ENCODE data around the gene VTN. TPM values are rescaled to one million over a fixed set of nuclear protein-coding genes. Genes with fewer than 3 reads are reported as not detected.
A peak's percentile ranks its signal among the peaks of the same experiment; 100 is the strongest.

The VTN gene
- total RNA-seq, 2 experiments from 2014 or later: 0.40 TPM; not detected in 1

DNA sequence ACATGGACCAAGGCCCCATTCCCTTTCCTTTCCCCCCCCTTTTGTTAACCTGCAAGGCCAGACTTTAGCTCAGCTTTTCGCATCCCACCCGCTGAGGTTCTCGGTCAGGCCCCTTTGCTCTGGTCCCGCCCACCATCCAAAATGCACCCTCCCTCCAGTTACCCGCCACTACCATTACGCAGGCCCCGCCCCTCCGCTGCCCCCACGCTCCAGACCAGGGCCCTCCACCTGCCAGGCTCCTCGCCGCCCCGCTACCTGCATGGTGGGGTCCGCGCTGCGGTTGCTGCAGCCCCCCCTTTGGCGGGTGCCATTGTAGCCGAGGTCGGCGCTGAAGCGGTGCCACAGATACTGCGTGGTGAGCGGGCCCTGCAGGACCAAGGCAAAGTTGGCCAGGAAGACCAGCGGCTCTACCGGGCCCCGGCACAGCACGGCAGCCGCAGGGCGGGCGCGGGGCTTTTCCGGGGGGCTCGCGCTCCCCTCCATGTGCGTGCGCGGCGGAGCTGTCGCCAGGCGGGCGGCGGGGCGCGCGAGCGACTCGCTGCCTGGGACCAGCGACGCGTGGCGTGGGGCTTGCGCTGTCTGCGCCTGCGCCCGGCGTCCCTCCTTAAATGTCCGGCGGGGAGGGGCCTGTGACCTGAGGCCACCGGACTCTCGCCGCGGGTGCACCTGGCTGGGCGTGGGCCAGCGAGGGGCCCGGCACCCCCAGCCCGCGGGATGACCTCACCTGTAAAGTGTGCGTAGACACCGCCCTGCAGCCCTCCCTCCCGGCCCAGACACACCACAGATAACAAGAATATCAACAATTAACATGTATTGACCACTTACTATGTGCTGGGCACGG is 35.7 kb upstream of the VTN start, which contains the start of gene SLC46A1:
Gene SLC46A1, minus strand, starts transcription at position 581 of the 841 bp plus-strand sequence. Its CDS starts 98 bp downstream, at position 483.
- Histone ChIP-seq H3K9me2 (ENCODE audit: insufficient read depth, low read length) (no peaks in the 10 kb centered on the region), H3K36me3 (ENCODE audit: insufficient read depth, low read length) (no peaks in the 10 kb centered on the region), H3K27ac (ENCODE audit: low read depth, low read length, poor library complexity, severe bottlenecking) (no peak within 1 kb of the TSS), H2AFZ (ENCODE audit: low read length) (no peak within 1 kb of the TSS), H3K4me2 (ENCODE audit: low read length) (peak within 1 kb of the TSS; percentile 59; the same call in 1 of the 2 replicates), H4K20me1 (ENCODE audit: insufficient read depth, low read length) (no peaks in the 10 kb centered on the region), H3K4me1 (ENCODE audit: insufficient read depth, low read length, poor library complexity, severe bottlenecking) (no peaks in the 10 kb centered on the region), H3K79me2 (ENCODE audit: insufficient read depth, low read depth, low read length) (no peaks in the 10 kb centered on the region), H3K9me3 (ENCODE audit: low read length) (no peaks in the 10 kb centered on the region), H3K4me3 (ENCODE audit: low read depth, low read length, poor library complexity, severe bottlenecking) (peak within 1 kb of the TSS; percentile 54)
- no TSS peak for BruUV-seq (replicated peaks)
- POLR2A ChIA-PET: no interaction called here
- CTCF ChIA-PET (ENCODE audit: unreplicated experiment): no interaction called here
- no peak for DNase-seq (ENCODE audit: low spot score)
- no peak for TF ChIP-seq EZH2phosphoT487 (IDR thresholded peaks at IDR 0.05; ENCODE audit: borderline replicate concordance, low read depth, low read length)
- TF ChIP-seq, protein P1, sequence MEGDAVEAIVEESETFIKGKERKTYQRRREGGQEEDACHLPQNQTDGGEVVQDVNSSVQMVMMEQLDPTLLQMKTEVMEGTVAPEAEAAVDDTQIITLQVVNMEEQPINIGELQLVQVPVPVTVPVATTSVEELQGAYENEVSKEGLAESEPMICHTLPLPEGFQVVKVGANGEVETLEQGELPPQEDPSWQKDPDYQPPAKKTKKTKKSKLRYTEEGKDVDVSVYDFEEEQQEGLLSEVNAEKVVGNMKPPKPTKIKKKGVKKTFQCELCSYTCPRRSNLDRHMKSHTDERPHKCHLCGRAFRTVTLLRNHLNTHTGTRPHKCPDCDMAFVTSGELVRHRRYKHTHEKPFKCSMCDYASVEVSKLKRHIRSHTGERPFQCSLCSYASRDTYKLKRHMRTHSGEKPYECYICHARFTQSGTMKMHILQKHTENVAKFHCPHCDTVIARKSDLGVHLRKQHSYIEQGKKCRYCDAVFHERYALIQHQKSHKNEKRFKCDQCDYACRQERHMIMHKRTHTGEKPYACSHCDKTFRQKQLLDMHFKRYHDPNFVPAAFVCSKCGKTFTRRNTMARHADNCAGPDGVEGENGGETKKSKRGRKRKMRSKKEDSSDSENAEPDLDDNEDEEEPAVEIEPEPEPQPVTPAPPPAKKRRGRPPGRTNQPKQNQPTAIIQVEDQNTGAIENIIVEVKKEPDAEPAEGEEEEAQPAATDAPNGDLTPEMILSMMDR (conservative IDR thresholded peaks at IDR 0.05; ENCODE audit: low read length): no peak
- intact Hi-C loops (cut with micrococcal nuclease; ENCODE audit: unreplicated experiment): no loop called here

DNA sequence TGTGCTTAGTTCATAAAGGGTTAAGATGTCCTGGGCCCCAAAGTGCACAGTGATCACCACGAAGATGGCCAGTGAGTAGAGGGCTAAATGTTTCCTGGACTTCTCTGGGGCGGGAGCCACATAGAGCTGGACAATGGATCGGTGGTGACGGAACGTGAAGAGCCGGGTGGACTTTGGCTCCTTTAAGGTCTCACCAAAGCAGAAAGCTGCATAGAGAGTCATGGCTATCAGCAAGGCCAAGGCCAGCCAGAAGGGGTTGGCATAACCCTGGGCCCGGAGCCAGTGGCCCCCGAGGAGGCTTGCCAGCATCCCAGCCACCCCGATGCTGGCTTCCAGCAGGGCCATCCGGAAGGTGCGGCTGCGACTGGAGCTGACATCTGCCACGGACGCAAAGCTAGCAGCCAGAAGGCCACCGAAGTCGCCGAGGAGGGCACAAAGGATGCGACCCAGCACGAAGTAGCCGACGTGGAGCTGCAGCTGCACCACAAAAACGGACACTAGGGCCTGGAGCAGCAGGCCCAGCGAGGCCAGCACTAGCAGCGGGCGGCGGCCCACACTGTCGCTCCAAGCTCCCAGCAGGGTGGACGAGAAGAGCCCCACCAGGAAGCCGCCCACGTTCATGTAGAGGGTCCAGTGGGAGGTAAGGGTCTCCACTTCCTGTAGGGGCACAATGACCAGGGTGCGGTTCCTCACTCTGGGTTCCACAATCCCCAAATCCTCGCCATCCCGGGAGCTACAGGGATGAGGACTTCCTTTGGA is 34.9 kb upstream of the VTN start:
- intact Hi-C loops (cut with micrococcal nuclease; ENCODE audit: unreplicated experiment): no loop called here
- no peaks in the 10 kb centered on the region for H4K20me1 ChIP-seq (ENCODE audit: insufficient read depth, low read length)
- TF ChIP-seq EZH2phosphoT487 (IDR thresholded peaks at IDR 0.05; ENCODE audit: borderline replicate concordance, low read depth, low read length): no peak
- TF ChIP-seq, protein P1 (conservative IDR thresholded peaks at IDR 0.05; ENCODE audit: low read length): no peak
- ChIA-PET CTCF (ENCODE audit: unreplicated experiment) (interaction anchor here (0.6 kb wide), 1 partner anchor 147 kb away, joined by 3 read pairs; no protein-coding TSS in a partner anchor), POLR2A (interaction anchor here (0.8 kb wide), 1 partner anchor 10 kb away, joined by 3 read pairs; no protein-coding TSS in a partner anchor)
- H3K4me2 ChIP-seq (ENCODE audit: low read length): peak overlapping the region; percentile 59; the same call in 1 of the 2 replicates
- DNase-seq (ENCODE audit: low spot score): no peak
- H3K79me2 ChIP-seq (ENCODE audit: insufficient read depth, low read depth, low read length): no peaks in the 10 kb centered on the region
- BruUV-seq (replicated peaks): no TSS peak
- peak overlapping the region; percentile 54 for H3K4me3 ChIP-seq (ENCODE audit: low read depth, low read length, poor library complexity, severe bottlenecking)
- H2AFZ ChIP-seq (ENCODE audit: low read length): no peak overlapping the region
- H3K9me3 ChIP-seq (ENCODE audit: low read length): no peaks in the 10 kb centered on the region
- H3K4me1 ChIP-seq (ENCODE audit: insufficient read depth, low read length, poor library complexity, severe bottlenecking): no peaks in the 10 kb centered on the region
- H3K9me2 ChIP-seq (ENCODE audit: insufficient read depth, low read length): no peaks in the 10 kb centered on the region
- no peak overlapping the region for H3K27ac ChIP-seq (ENCODE audit: low read depth, low read length, poor library complexity, severe bottlenecking)
- H3K36me3 ChIP-seq (ENCODE audit: insufficient read depth, low read length): no peaks in the 10 kb centered on the region
